ENCODE results near the gene ZNF341. TPM values are rescaled to one million over a fixed set of nuclear protein-coding genes. Genes with fewer than 3 reads are reported as not detected.
"Not testable (repeated sequence)": the region's sequence is repeated elsewhere in the genome, so short reads cannot be mapped to it uniquely, and the experiment has no call there.

The ZNF341 gene
- polyA plus RNA-seq (ENCODE audit: insufficient read length in 4 of 4): 1 to 10 TPM; 2.9 to 3.3 (median 3.1) TPM

DNA sequence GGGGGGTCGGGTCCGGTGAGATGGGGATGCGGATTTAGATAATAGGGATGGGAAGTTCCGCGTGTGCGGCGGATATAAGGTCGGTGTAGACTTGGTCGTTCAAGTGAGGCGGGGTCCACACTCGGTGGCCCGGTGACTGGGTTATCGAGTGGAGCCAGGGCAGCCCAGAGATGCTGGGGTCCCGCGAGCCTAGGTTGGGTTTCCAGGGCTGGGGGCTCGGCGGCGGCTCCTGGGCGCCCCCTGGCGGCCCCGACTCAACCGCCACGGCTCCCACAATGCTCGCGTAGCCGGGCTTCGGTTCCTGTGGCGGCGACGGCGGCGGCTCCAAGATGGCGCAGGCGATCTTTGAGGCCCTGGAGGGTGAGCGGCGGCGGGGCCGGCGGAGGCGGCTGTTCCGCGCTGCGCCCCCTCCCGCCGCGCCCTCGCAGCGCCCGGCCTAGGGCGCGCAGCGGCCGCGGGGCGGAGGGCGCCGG, at the start of gene ZNF341:
ZNF341 (plus strand) TSS at position 304 of the 473 bp plus-strand sequence; CDS start at position 330, 26 bp downstream.
- DNase-seq (ENCODE audit: low read depth in 4 of 4, low spot score in 3 of 4): peak in 1 of 4 donors; percentile 75

- no peak for DNase-seq (ENCODE audit: low read depth in 4 of 4, low spot score in 3 of 4)
These were observed 47.1 kb upstream of the ZNF341 start for GRCh38 chr20:33684533-33685327.

GRCh38 chr20:33685328-33686099, 46.3 kb upstream of the ZNF341 start:
- no peak for DNase-seq (ENCODE audit: low read depth in 4 of 4, low spot score in 3 of 4)

- DNase-seq (ENCODE audit: low read depth in 4 of 4, low spot score in 3 of 4): peak; percentile 78 to 87 (median 84)
These were observed 45.5 kb upstream of the ZNF341 start, which contains the start of gene E2F1 for GRCh38 chr20:33686100-33686983. TSS of gene E2F1 (minus strand) at chr20:33686385. CDS start at chr20:33686264, 121 bp downstream.

- DNase-seq (ENCODE audit: low read depth in 4 of 4, low spot score in 3 of 4): no peak
These were observed 44.8 kb upstream of the ZNF341 start for GRCh38 chr20:33686984-33687366.

DNA sequence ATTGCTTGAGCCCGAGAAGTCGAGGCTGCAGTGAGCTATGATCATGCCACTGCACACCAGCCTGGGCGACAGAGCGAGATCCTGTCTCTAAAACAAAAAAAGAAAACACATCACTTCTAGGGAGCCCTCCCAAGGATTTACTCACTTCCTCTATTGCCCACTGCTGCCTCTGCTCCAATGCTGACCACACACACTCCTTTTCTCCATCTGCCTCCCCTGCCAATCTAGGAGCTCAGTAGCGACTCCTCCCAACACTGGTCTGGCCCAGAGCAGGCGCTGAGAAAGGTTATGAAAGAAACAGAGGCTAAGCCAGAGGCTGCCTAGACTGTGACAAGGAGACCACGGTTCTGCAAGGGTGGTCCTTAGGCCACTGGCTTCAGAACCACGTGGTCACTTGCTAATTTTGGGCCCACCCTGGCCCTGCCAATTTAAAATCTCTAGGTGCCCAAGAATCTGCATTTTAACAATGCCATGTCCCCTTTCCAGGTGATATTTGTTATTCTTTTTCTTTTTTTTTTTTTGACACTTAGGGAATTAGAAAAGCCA, 44.4 kb upstream of the ZNF341 start:
- DNase-seq (ENCODE audit: low read depth in 4 of 4, low spot score in 3 of 4): no peak

- no peak for DNase-seq (ENCODE audit: low read depth in 4 of 4, low spot score in 3 of 4)
These were observed 43.5 kb upstream of the ZNF341 start for GRCh38 chr20:33687993-33688937.

DNA sequence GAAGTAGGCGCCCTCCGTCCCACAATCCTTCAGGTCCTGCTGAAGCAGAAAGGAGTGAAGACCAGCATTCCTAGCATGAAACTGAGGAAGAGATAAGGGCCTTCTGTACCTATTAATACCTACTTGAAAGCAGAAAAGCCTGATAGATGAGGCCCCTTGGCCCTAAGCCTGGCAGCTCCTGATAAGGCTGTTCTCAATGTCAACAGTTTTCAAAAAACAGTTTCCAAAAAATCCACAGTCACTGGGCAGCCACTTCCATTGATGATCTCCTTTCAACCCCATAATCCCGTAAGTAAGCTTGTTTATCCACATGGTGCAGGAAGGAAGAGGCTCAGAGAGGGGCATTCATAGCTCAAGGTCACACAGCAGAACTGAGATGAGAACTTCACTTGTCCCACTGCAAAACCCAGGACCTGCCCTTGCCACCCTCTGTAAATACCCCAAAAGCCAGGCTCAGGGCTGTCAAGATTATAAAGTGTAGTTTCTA, 42.8 kb upstream of the ZNF341 start:
- DNase-seq (ENCODE audit: low read depth in 4 of 4, low spot score in 3 of 4): no peak

DNA sequence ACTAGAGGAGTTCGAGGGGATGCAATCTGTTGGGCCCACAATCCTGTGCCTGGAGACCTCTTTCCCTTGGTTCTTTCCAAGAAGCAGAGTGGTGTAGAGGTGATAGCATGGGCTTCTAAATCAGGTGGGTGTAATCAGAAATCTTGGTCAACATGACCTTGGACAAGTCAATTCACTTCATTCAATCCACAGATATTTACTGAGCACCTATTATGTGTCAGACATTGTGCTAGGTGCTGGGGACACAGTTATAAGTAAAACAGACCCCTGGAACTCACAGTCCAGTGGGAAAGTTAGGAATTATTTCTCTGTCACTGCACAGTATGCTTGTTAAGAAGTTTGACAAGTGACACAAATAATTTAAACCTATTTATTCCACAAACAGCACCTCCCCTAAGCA, 42.3 kb upstream of the ZNF341 start:
- no peak for DNase-seq (ENCODE audit: low read depth in 4 of 4, low spot score in 3 of 4)

GRCh38 chr20:33689973-33690372, 41.8 kb upstream of the ZNF341 start:
- no peak for DNase-seq (ENCODE audit: low read depth in 4 of 4, low spot score in 3 of 4)

DNA sequence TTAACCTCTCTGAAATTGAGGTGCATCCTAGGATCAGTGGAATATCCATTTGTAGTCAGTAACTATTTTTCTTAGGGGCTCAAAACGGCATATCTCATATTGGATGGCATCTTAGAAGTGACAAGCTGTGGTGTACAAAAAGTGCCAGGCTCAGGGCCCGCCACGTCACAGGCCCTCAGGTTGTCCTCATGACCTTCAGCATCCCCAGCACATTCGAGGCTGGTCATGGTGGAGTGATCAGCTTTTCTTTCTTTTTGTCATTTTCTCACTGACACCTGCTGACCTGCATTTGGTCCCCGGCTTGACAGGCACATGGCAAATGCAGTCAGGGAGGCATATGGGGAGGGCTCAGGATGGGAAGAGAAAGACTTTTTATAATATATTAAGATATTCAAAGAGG, 38.5 kb upstream of the ZNF341 start:
- no peak for DNase-seq (ENCODE audit: low read depth in 4 of 4, low spot score in 3 of 4)

DNA sequence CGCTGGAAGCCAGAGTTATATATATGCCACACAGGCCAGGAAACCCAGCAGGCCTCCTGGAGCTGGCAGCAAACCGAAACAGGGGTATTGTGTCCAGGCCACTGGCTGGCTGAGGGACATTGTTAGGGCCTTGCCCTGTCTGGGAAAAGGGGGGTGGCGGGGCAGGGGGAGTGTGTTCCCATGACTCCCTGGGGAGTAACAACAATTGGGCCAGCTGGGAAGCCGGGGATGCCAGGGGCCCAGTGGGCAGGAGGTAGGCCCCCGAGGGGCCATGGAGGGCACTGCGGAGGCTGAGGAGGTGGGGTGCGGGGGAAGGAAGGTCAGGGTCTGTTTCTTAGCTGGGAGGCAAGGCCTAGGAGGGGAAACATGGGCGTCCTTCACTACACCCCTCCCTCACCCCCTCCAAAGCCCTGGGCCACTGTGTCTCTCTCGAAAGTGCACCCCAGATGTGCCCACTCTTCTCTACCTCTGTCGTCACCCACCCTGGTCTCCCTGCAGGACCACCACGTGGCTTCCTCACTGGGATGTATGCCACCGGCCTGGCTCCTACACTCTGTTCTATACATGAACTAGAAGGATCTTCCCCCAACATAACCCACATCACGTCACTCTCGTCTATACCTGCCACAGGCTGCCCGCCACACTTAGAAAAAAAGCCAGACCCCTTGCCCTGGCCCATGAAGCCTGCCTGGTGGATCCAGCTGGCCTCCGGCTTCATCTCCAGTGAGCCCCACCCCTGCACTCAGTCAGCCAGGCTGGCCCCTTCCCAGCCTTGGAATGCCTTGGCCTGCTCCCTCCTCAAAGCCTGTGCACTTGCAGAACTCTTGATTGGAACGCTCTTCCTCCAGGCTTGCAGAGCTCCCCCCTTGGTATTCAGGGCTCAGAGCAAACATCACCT, 37.8 kb upstream of the ZNF341 start:
- no peak for DNase-seq (ENCODE audit: low read depth in 4 of 4, low spot score in 3 of 4)

DNA sequence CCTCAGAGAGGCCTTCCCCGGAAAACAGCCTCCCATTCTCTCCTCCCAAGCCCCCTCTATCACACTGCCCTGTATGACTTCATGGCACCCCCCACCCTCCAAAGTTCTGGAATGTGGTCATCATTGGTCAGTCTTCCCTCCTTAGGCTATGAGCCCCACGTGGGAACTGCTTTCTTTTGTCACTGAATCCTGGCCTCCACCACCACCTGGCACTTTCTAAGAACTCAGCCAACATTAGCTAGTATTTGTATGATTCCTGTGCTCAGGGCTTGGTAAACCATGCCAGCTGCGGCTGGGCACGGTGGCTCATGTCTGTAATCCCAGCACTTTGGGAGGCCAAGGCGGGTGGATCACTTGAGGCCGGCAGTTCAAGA, 37.2 kb upstream of the ZNF341 start:
- no peak for DNase-seq (ENCODE audit: low read depth in 4 of 4, low spot score in 3 of 4)

DNA sequence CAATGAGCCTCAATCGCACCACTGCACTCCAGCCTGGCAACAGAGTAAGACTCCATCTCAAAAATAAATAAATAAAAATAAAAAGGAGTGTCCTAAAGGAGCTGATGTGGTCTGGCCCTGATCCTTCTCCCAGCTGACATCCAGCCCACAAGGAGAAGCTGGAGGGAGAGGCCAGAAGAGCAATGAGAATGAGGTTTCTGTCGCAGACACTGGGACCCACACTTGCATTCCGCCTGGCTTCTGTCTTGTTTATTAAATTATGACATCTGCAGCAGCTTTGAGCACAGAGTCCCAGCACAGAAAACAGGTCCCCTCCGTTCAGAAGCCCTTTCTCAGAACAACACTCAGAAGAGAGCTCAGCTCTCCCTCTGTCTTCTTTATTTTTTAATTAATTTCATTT, 35.3 kb upstream of the ZNF341 start:
- no peak for DNase-seq (ENCODE audit: low read depth in 4 of 4, low spot score in 3 of 4)

DNA sequence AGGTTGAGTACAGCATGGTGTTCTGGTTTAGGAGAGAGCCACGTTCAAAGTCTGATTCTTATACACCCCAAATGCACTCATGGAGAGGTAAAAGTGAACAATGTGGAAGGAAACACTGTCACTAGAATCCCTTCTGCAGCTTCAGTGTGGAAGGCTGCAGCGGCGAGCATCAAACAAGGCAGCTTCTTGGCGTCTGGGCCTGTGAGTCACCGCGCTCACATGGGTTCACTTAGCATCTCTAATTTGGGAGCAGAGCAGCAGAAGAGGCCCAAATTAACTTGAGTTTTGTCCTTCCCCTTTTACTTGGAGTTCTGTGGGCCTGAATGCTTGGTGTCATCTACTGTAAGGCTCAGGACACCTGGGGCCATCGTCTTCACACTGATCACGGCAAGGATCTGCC, 34.7 kb upstream of the ZNF341 start:
- DNase-seq (ENCODE audit: low read depth in 4 of 4, low spot score in 3 of 4): no peak

DNA sequence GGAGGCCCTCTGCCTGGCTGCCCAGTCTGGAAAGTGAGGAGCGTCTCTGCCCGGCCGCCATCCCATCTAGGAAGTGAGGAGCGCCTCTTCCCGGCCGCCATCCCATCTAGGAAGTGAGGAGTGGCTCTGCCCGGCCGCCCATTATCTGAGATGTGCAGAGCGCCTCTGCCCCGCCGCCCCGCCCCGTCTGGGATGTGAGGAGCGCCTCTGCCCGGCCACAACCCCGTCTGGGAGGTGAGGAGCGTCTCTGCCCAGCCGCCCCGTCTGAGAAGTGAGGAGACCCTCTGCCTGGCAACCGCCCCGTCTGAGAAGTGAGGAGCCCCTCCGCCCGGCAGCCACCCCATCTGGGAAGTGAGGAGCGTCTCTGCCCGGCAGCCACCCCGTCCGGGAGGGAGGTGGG, 32.8 kb upstream of the ZNF341 start:
- not testable (repeated sequence) for DNase-seq (ENCODE audit: low read depth in 4 of 4, low spot score in 3 of 4)

- DNase-seq (ENCODE audit: low read depth in 4 of 4, low spot score in 3 of 4): not testable (repeated sequence)
These were observed 30.9 kb upstream of the ZNF341 start for GRCh38 chr20:33700696-33701441.
